Measurements from ENCODE around the gene ATP7B. TPM values are rescaled to one million over a fixed set of nuclear protein-coding genes. Genes with fewer than 3 reads are reported as not detected.

Gene ATP7B
- polyA plus RNA-seq, 3 donors = 0.39 to 0.44 TPM; not detected in 1

GRCh38 chr13:51907040-51907732, 104.1 kb downstream of the ATP7B start:
- Histone ChIP-seq H3K36me3 (replicated peaks in 1 of 2; ENCODE audit: control insufficient read depth in 1 of 2, insufficient read depth in 2 of 2, low read length in 2 of 2) (no peaks in the 10 kb centered on the region), H3K4me3 (replicated peaks in 1 of 3; ENCODE audit: low read depth in 2 of 3, low read length in 3 of 3) (no peak overlapping the region), H3K9me3 (replicated peaks in 1 of 2; ENCODE audit: control insufficient read depth in 1 of 2, insufficient read depth in 1 of 2, low read length in 2 of 2) (no peaks in the 10 kb centered on the region), H3K79me2 (ENCODE audit: insufficient read depth, low read length) (no peaks in the 10 kb centered on the region), H3K9ac (ENCODE audit: insufficient read depth, low read length, poor library complexity, severe bottlenecking) (no peak overlapping the region), H3K27ac (ENCODE audit: low read depth in 1 of 2, low read length in 2 of 2) (no peak overlapping the region), H4K20me1 (ENCODE audit: insufficient read depth, low read length) (no peaks in the 10 kb centered on the region), H3K4me1 (ENCODE audit: control insufficient read depth in 1 of 2, insufficient read depth in 2 of 2, low read length in 2 of 2) (no peaks in the 10 kb centered on the region), H3K4me2 (replicated peaks; ENCODE audit: extremely low read depth, low read length, poor library complexity, severe bottlenecking) (no peak overlapping the region), H3K27me3 (ENCODE audit: control insufficient read depth in 2 of 2, insufficient read depth in 2 of 2, low read length in 2 of 2) (no peaks in the 10 kb centered on the region), H2AFZ (ENCODE audit: insufficient read depth, low read depth, low read length, poor library complexity, severe bottlenecking) (peak overlapping the region; percentile 4)
- Mint-ChIP-seq H3K4me1 (peaks cover 9% of the 10 kb centered on the region), H3K4me3 (no peak overlapping the region), H3K27me3 (ENCODE audit: low read depth in 3 of 3) (peaks cover 0 to 3% (median 1%) of the 10 kb centered on the region in 3 donors), H3K36me3 (no peaks in the 10 kb centered on the region), H3K9me3 (no peaks in the 10 kb centered on the region), H3K27ac (peak overlapping the region in 1 of 7 donors; percentile 83)
- intact Hi-C loops (cut with micrococcal nuclease) = no loop called here
- TF ChIP-seq CTCF (IDR thresholded peaks at IDR 0.05) = no peak
- whole genome bisulfite sequencing (ENCODE audit: insufficient coverage) = 67% methylated on average over 7 of the region's 8 CpGs
- DNase-seq = no peak

- Mint-ChIP-seq H3K27me3 (ENCODE audit: low read depth in 3 of 3) (peaks cover 0 to 2% (median 0%) of the 10 kb centered on the region in 3 donors), H3K9me3 (no peaks in the 10 kb centered on the region), H3K36me3 (no peaks in the 10 kb centered on the region), H3K4me1 (peaks cover 6% of the 10 kb centered on the region), H3K27ac (no peak overlapping the region), H3K4me3 (no peak overlapping the region)
- peak overlapping the region; percentile 4 for H2AFZ ChIP-seq (ENCODE audit: insufficient read depth, low read depth, low read length, poor library complexity, severe bottlenecking)
- no peaks in the 10 kb centered on the region for H3K4me1 ChIP-seq (ENCODE audit: control insufficient read depth in 1 of 2, insufficient read depth in 2 of 2, low read length in 2 of 2)
- H3K9ac ChIP-seq (ENCODE audit: insufficient read depth, low read length, poor library complexity, severe bottlenecking) = no peak overlapping the region
- WGBS (ENCODE audit: insufficient coverage) = 67% methylated on average over 2 of the region's 3 CpGs
- no peak for TF ChIP-seq CTCF (IDR thresholded peaks at IDR 0.05)
- no peak for DNase-seq
- intact Hi-C loops (cut with micrococcal nuclease) = no loop called here
- H3K4me2 ChIP-seq (replicated peaks; ENCODE audit: extremely low read depth, low read length, poor library complexity, severe bottlenecking) = no peak overlapping the region
- H3K27me3 ChIP-seq (ENCODE audit: control insufficient read depth in 2 of 2, insufficient read depth in 2 of 2, low read length in 2 of 2) = no peaks in the 10 kb centered on the region
- H3K27ac ChIP-seq (ENCODE audit: low read depth in 1 of 2, low read length in 2 of 2) = no peak overlapping the region
- no peaks in the 10 kb centered on the region for H3K9me3 ChIP-seq (replicated peaks in 1 of 2; ENCODE audit: control insufficient read depth in 1 of 2, insufficient read depth in 1 of 2, low read length in 2 of 2)
- no peaks in the 10 kb centered on the region for H3K36me3 ChIP-seq (replicated peaks in 1 of 2; ENCODE audit: control insufficient read depth in 1 of 2, insufficient read depth in 2 of 2, low read length in 2 of 2)
- no peak overlapping the region for H3K4me3 ChIP-seq (replicated peaks in 1 of 3; ENCODE audit: low read depth in 2 of 3, low read length in 3 of 3)
- no peaks in the 10 kb centered on the region for H3K79me2 ChIP-seq (ENCODE audit: insufficient read depth, low read length)
- no peaks in the 10 kb centered on the region for H4K20me1 ChIP-seq (ENCODE audit: insufficient read depth, low read length)
These were observed 104.7 kb downstream of the ATP7B start for GRCh38 chr13:51906581-51906980.
